ENCODE results near the gene RBM17. TPM values are rescaled to one million over a fixed set of nuclear protein-coding genes. Genes with fewer than 3 reads are reported as not detected.

Gene RBM17
- total RNA-seq, 6 experiments from 2014 or later: 11.9 to 40.6 (median 28.1) TPM

DNA sequence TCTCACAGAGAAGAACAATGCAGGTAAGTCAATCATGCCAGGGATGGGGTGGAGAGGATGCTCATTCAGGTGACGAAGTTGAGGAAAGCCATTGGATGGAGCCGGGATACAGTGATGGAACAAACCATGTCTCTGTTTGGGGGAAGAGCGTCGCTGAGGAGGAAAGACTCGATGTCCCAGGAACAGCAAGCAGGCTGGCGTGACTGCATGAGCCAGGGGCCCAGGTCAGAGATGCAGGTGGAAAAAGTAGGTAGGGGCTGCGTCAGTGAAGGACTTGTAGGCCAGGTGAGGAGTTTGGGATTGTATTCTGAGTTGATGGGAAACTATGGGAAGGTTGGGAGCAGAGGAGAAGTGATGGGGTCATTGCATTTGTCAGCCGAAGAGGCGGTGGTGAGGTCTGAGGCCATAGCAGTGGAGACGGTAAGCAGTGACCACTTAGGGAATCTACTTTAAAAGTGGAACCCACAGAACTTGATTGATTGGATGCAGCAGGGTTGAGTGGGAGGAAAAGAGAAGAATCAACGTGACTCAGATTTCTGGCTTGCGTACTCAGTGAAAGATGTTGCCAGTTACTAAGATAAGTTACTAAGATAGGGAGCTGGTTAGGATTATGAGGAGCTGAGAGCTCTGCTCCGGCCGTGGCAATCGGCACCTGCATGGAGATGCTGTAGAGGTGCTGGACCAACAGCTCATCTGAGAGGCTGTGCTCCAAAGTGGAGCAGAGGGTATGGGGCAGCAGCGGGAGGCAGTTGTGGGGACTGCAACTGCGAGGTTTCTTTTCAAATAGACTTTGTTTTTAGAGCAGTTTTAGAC, 14.1 kb upstream of the RBM17 start:
- ATAC-seq (no peak), DNase-seq (no peak)
- Histone ChIP-seq H3K4me3 (no peak overlapping the region), H3K36me3 (no peaks in the 10 kb centered on the region), H3K9me3 (no peaks in the 10 kb centered on the region), H3K27me3 (no peaks in the 10 kb centered on the region), H3K4me1 (no peaks in the 10 kb centered on the region), H3K27ac (no peak overlapping the region)
- WGBS (ENCODE audit: insufficient coverage, low coverage, low lambda C conversion rate, missing lambda C conversion rate): 62% methylated on average over 15 of the region's 17 CpGs
- intact Hi-C loops (cut with DNase I): no loop called here
- no peak for TF ChIP-seq POLR2A (IDR thresholded peaks at IDR 0.05)
- TF ChIP-seq, protein P1, sequence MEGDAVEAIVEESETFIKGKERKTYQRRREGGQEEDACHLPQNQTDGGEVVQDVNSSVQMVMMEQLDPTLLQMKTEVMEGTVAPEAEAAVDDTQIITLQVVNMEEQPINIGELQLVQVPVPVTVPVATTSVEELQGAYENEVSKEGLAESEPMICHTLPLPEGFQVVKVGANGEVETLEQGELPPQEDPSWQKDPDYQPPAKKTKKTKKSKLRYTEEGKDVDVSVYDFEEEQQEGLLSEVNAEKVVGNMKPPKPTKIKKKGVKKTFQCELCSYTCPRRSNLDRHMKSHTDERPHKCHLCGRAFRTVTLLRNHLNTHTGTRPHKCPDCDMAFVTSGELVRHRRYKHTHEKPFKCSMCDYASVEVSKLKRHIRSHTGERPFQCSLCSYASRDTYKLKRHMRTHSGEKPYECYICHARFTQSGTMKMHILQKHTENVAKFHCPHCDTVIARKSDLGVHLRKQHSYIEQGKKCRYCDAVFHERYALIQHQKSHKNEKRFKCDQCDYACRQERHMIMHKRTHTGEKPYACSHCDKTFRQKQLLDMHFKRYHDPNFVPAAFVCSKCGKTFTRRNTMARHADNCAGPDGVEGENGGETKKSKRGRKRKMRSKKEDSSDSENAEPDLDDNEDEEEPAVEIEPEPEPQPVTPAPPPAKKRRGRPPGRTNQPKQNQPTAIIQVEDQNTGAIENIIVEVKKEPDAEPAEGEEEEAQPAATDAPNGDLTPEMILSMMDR (IDR thresholded peaks at IDR 0.05): no peak

- no peak overlapping the region for H3K4me3 ChIP-seq
- ATAC-seq (no peak), DNase-seq (no peak)
- H3K27ac ChIP-seq: no peak overlapping the region
- no peaks in the 10 kb centered on the region for H3K4me1 ChIP-seq
- 40% methylated on average over 1 of the region's 12 CpGs for WGBS (ENCODE audit: insufficient coverage, low coverage, low lambda C conversion rate, missing lambda C conversion rate)
- no peaks in the 10 kb centered on the region for H3K9me3 ChIP-seq
- no peaks in the 10 kb centered on the region for H3K27me3 ChIP-seq
- TF ChIP-seq POLR2A (IDR thresholded peaks at IDR 0.05): no peak
- TF ChIP-seq, protein P1 (IDR thresholded peaks at IDR 0.05): no peak
- intact Hi-C loops (cut with DNase I): no loop called here
- H3K36me3 ChIP-seq: no peaks in the 10 kb centered on the region
These were observed 11.7 kb upstream of the RBM17 start for GRCh38 chr10:6077071-6077675.

DNA sequence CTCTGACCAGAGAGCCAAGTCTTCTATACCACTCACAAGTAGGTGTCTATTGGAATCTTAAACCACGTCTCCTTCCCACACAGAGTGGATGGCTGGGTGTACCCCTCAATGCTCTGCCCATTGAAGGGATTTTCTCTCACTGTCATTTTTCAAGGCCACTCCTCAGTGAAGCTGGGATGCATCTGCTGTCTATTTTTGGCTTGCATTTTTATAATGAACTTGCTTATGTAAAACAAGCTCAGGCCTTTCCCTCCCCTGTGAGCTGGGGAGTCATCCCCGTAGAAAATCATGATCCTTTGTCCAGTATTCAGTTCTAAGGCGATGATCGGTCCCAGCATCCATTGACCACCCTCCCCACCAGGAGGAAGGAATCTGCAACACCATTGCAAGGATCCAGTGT, 9.8 kb upstream of the RBM17 start:
- no peaks in the 10 kb centered on the region for H3K27me3 ChIP-seq
- no peak for ATAC-seq
- no peak for TF ChIP-seq POLR2A (IDR thresholded peaks at IDR 0.05)
- TF ChIP-seq, protein P1 (IDR thresholded peaks at IDR 0.05): no peak
- H3K4me3 ChIP-seq: no peak overlapping the region
- no peak for DNase-seq
- no peaks in the 10 kb centered on the region for H3K9me3 ChIP-seq
- H3K27ac ChIP-seq: no peak overlapping the region
- intact Hi-C loops (cut with DNase I): no loop called here
- WGBS (ENCODE audit: insufficient coverage, low coverage, low lambda C conversion rate, missing lambda C conversion rate): 48% methylated on average over 2 of the region's 4 CpGs
- no peaks in the 10 kb centered on the region for H3K4me1 ChIP-seq
- H3K36me3 ChIP-seq: no peaks in the 10 kb centered on the region

- Histone ChIP-seq H3K36me3 (no peaks in the 10 kb centered on the region), H3K9me3 (no peaks in the 10 kb centered on the region), H3K4me3 (no peak overlapping the region), H3K27ac (no peak overlapping the region), H3K27me3 (no peaks in the 10 kb centered on the region), H3K4me1 (no peaks in the 10 kb centered on the region)
- WGBS (ENCODE audit: insufficient coverage, low coverage, low lambda C conversion rate, missing lambda C conversion rate): 51% methylated on average over 4 of the region's 4 CpGs
- intact Hi-C loops (cut with DNase I): loop anchor here in 1 of 2 donors (10.0 kb wide), 1 partner anchor 76 kb away; no protein-coding TSS in a partner anchor
- DNase-seq (no peak), ATAC-seq (no peak)
- no peak for TF ChIP-seq POLR2A (IDR thresholded peaks at IDR 0.05)
- TF ChIP-seq, protein P1 (IDR thresholded peaks at IDR 0.05): no peak
These were observed 8.3 kb upstream of the RBM17 start for GRCh38 chr10:6080417-6080973.
